ENCODE results near the gene NTRK3.

Gene NTRK3

GRCh38 chr15:88230823-88231222, 25.7 kb downstream of the NTRK3 start:
- DNase-seq: no peak

DNA sequence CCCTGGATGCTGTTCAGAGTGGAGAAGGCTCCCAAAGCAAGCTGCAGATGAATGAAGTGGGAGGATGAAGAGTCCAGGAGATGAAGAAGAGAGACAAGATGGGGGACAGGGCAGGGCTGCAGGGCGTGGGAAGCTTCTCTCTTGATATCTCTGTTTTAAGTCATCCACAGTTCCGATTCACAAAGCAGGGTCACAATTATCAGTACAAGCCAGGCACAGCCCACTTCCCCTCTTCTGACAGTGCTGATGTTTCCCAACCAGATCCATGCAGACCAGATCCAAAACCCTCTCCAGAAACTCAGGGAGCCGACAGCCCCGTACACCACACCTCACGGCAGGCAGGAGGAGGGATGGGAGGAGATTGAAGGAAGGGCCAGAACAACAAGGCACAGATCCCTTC, 31.1 kb downstream of the NTRK3 start:
- DNase-seq: no peak

GRCh38 chr15:88223084-88223483, 33.5 kb downstream of the NTRK3 start:
- DNase-seq: no peak

DNA sequence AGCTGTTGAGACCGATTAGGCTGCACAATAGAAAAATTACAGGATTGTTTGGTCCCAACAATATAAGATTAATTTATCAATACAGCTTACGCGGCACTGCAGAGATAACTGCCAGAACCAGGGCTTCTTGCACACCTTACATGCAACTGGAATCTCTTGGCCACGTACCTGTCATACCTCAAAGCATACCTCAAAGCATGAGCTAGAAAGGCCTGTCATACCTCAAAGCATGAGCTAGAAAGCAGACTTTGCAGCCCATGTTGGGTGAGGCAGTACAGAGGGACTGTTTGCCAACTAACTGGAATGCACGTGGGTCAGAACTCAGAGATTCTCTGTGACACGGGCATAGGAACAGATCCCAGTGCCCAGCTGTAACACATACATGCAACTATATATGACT, 34.7 kb downstream of the NTRK3 start:
- DNase-seq: no peak

GRCh38 chr15:88220443-88221335, 35.9 kb downstream of the NTRK3 start:
- no peak for DNase-seq

DNA sequence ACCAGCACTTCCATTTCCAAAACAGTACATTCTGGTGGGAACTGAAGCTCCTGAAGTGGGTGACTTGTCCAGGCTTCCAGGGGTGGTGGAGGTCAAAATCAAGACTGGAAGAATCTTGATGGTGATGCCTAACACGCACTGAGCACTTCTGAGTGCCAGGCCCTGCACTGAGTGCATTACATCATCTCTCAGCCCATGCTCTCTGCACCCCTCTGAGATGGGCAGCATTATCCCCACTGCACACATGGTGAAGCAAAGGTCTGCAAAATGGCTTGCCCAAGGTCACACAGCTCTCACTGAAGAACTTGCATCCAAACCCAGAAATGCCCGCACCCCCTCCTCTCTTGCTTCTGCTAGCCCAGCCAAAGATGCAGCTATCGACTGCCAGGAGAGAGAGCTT, 36.9 kb downstream of the NTRK3 start:
- DNase-seq: no peak

DNA sequence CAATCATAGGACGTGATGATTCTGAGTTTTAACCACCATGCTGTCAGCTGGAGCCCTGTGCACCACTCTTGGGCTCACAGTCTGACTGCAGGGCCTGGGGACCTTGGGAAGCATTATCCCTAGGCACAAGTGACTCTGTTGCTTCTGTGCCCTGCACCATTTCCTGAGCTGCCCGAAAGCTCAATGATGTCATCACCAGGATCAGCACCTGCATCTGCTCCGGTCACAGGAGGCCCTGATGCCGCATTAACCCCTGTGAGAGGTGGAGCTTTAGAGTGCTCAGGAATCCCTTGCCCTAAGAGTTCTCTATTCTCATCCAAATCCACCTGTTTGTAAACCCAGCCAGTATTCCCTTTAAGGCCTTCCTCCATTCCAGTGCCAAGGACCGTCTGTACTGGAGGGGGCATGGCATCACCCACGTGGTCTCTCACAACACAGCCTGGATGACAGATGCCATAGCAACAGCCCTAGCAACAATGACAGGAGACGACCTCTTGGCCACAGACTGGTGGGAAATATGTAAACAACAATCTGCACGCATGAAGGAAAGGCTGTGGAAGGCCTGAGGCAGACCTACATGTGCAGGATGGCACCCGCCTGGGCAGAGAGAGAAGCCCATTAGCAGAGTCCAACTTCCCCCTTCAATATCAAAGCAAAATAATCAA, 37.9 kb downstream of the NTRK3 start:
- no peak for DNase-seq

DNA sequence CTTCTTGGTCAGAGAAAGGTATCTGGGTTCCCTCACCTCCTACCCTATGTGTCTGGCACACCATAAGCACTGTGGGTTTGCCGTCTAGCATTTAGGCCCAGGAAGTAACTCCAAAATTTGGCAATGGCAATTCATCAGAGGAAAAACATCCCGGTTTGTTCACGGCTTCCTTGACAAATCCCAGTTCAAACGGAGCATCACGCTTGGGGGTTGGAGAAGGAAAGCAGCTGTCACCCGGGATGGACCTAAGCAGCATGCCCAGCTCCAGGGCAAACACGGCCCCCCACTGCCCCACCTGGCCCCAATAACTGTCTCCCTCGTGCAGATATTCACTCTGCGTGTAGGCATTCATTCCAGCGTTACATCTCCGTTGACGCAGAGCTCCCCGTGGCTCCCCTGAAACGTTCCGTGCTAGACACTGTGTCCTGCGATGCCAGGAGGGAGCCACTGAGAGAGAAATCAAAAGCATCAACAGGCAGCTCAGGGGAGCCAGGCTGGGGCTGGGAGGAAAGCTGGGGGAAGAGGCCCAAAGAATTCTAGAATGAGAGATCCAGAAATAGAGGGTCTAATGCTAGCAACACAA, 41.4 kb downstream of the NTRK3 start:
- no peak for DNase-seq

DNA sequence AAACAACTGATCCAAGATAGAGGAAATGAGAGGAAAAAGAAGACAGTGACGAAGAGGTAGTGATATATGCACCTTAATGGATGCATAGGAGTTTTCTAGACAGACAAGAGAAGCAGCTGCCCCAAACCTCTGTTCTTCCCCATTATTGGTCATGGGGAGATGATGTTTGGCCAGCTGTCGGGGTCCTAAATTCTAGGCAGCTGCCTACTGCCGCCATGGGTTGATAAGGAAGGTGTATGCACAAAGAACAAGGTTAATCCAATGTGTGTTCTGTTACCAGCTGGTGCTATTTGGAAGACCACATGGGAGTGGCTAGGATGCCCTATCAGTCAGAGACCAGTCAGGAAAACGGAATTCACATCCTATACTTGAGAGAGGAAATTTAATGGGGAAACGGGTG, 47.4 kb downstream of the NTRK3 start:
- DNase-seq: no peak

DNA sequence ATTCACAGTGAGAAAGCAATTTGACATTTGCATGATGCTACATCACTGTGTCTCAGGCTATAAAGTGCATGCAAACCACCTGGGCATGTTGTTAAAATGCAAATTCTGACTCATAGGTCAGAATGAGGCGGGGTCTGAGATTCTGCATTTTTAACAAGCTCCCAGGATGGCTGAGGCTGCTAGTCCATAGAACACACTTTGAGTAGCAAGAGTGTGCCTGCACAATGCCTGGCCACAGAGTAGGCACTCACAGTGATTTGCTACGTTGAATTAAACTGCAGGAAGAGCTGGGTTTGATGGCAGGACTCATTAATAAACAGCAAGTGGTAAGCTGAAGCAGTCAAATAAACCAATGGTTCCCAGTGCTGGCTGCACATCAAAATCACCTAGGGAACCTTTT, 48.1 kb downstream of the NTRK3 start:
- DNase-seq: no peak

GRCh38 chr15:88207565-88207964, 49.0 kb downstream of the NTRK3 start:
- no peak for DNase-seq

DNA sequence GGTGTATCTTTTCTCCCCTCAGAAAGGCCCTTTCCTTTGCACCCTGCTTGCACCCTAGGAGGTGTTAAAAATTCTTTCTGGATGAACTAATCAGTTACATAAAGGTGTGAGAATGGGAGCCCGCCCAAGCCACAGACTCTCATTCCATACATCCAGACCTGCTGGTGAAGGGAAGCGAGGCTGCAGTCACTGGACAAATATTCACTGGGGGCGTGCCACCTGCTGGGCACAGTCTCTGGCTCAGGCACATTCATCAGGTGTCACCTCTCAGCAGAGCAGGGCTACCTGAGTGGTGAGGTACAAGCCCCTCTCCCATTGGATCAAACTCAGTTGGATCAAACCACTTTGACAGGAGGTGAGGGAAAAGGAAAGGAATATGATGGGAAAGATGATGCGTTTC, 52.0 kb downstream of the NTRK3 start:
- DNase-seq: no peak

GRCh38 chr15:88202231-88202630, 54.3 kb downstream of the NTRK3 start:
- DNase-seq: no peak

- DNase-seq: no peak
Observed at GRCh38 chr15:88201207-88201606, 55.3 kb downstream of the NTRK3 start.

DNA sequence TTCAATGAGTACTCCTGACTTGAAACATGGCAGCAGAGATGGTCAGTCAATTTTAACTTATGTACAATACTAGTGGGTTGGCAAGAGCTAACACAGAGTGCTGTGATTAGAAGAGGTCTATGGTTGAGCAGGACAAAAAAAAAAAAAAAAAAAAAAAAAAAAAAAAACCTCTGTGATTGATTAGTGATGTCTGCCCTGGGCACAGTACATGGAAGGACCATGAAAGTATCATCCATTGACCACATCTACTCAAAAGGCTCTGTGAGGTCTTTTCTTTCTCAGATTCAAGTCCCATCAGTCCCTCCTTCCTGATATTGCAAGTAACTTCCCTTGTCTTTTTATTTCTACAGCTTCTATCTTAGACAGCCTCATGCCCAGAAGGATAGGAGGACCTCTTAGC, 59.6 kb downstream of the NTRK3 start:
- DNase-seq: no peak

- DNase-seq: no peak
Observed at GRCh38 chr15:88194162-88194561, 62.4 kb downstream of the NTRK3 start.

DNA sequence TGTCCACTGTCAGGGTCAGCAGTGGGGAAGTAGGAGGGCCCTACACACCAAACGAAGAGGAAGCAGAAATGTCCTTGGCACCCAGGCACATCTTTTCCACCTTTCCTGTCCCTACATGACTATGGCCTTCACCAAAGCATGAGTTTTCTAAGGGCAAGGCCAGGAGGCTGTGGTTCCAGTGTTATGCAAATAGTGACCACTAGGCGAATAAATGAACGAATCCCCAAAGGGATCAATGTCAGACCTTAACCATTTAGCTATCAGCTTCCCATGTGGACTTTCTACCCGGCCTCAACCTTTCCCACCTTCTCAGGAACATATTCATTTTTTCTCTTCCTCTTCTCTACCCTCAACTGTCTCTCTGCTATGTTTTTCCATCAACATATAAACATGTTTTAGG, 63.1 kb downstream of the NTRK3 start:
- no peak for DNase-seq

GRCh38 chr15:88191812-88192165, 64.8 kb downstream of the NTRK3 start:
- no peak for DNase-seq

DNA sequence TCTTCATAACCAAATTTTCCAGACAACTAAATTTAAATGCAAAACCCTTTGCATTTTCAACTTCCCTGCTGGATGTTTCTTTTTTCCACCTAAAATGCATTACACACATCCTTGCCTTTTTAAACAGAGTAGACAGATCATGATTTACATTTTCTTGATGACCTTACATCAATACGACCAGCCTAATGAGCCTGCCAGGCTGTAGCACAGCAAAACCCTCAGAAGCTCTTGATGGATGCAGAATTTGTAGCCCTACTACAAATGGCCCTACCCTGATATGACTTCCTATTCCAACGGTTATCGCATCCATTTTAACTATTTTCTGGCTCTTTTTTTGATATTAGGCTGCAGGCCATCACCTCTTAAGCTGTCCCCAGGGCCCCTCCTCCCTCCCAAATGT, 66.3 kb downstream of the NTRK3 start:
- no peak for DNase-seq

DNA sequence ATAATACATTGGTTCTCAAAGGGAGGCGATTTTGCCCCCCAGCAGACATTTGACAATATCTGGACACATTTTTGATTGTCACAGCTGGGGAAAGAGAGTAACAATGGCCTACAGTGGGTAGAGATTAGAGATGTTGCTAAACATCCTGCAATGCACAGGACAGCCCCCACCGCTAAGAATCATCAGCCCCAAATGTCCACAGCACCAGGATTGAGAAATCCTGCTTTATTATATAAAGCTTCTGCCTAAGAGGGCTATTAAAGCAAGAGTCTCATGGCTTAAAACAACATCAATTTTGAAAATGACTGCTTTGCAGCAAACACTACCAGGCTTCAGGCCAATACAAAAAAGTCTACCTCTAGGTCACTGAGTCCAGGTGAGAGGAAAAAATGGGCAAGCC, 68.2 kb downstream of the NTRK3 start:
- DNase-seq: no peak

DNA sequence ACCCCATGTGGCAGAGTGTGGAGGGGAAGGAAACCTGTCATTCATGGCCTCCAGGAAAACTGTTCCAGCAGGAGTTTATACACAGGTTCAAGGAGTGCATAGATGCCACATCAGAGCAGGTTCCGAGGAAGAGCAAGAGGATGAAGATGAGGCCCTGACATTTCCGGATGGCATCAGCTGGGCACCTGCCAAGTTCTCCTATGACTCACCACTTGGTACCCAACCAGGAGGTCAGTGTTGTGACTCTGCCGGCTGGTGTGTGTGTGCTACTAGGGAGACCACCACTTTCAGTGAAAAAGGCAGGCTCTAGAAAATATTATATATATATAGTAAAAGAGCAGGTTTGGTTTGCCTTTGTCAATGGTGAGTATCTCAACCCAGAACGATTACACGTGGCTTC, 69.3 kb downstream of the NTRK3 start:
- DNase-seq: no peak

DNA sequence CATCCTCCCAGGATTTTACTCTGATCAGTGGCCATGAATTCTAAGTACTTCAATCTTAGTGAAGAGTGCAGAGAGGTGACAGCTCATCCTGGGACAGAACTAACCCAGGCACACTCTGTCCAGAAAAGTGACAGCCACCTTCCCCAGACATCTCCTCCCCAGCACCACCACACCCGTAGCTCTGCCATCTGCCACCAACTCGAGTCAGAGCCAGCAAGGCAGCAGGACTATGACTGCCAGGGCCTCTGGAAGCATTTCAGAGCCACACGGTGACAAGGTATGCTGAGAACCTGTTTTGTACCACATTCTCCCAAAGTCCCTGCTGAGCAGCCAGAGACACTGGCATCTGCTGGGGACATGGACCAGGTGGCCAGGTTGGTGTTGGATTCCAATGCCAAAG, 71.0 kb downstream of the NTRK3 start:
- no peak for DNase-seq

DNA sequence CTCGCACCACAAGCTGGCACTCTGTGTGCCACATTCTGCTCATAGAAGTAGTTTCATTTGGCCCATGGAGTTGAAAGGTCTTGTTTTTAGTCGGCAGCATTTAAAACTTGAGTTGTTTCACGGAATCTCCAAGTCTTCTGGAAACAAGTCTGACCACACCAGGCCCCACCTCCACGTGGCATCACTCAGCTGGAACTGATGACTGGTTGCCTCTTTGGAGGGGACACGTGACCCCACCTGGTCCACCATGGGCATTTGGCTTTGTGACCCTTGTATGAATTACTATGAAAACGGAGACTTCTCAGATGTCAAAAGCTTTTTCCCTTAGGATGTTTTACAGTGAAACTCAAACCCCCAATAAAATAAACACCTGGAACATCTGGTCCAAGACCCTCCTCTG, 74.9 kb downstream of the NTRK3 start:
- no peak for DNase-seq

DNA sequence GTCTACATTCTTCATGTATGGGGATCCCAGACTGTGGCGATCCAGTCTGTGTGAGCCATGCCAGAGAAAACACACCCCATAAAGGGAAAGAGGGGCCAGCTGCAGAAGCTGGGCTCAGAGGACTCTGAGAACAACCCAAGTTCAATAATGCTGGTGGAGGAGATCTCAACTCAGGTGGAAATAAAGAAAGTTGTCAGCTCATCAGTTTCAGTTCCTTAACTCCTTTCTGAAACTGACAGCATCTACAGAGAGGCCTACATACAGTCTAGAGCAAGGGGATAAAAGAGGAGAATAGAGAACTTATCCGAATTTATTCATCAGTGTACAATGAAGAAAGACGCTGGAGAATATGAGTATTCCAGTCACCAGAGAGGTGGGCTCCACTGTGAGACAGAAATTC, 77.0 kb downstream of the NTRK3 start:
- DNase-seq: no peak
